HG02852 (cell line): ENCODE results near the gene FAN1.

Experiments
- ATAC-seq: cut with Tn5 transposase; IDR thresholded peaks from one replicate; pipeline ENCODE4 v1.9.1; 2021; ENCODE audit warnings: mild to moderate bottlenecking, moderate library complexity; ENCODE audit not compliant: unreplicated experiment

The FAN1 gene

DNA sequence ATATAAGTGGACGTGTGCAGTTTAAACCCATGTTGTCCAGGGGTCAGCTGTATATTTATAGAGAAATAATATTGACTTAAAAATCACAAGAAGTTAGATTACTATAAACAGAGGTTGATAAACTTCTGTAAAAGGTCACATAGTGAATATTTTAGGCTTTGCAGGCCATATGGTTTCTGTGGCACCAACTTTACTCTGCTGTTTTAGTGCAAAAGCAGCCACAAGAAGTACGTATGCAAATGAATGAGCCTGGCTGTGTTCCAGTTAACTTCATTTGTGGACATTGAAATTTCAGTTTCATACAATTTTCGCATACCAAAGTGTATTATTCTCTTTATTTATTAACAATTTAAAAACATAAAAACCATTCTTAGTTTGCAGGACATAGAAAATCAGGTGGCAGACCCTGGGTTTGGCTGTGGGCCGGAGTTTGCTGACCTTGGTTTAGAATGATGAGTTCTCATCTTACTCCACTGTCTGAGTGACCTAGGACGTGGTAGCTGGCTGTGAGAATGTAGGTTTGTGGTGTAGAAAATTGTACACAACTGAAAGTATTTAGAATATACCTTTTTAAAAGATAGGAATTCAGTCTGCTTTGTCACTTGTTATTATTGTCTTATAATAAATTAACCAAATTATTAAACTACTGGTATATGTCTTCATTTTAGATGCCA lies 16.3 kb downstream of the FAN1 start:
- no peak for ATAC-seq

DNA sequence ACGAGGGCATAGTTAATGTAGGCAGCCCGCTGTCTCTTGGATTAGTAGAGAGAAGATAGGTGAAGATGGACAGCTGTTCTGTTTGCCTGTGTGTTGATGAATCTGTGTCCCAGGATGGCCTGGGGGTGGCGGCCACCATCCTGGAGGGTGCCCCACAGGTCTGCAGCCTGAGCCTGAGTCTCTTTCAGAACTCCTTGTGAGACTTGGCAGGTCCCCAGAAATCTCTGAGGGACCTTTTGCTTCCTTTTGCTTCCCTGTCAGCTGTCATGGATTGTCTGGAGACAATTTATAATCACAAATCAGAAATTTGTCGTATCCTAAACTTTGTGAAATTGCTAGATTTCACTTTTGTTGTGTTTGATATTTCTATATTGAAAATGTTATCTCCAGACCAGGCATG lies 17.4 kb downstream of the FAN1 start:
- ATAC-seq, result no peak

DNA sequence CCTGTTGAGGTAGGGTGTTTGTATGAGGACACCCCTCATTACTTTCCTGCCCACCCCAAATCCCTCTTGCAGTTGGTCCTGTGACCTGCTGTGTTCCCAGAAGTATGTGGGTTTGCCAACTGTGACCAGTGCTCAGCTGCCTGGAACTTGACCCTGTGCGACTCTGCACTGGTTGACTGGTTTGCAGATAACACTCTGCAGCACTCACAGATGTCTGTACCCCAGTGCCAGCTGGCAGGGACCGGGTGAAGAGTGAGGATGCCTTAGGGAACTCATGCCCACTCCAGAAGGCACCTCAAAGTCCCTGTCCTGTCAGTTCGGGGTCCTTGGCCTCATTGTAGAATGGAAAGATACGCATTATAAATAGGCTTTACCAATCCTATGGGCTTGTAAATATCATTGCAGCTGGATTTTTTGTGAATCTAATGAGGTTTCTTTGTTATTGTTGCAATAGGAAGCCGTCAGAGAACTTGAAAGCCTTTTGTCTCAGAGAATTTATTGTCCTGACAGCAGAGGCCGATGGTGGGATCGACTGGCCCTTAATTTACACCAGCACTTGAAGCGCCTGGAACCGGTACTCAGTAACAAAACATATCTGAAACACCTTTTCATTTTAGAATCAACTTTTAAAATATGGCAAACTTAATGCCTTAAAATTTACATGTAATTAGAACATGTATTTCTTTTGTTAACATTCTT lies 18.2 kb downstream of the FAN1 start:
- no peak for ATAC-seq

DNA sequence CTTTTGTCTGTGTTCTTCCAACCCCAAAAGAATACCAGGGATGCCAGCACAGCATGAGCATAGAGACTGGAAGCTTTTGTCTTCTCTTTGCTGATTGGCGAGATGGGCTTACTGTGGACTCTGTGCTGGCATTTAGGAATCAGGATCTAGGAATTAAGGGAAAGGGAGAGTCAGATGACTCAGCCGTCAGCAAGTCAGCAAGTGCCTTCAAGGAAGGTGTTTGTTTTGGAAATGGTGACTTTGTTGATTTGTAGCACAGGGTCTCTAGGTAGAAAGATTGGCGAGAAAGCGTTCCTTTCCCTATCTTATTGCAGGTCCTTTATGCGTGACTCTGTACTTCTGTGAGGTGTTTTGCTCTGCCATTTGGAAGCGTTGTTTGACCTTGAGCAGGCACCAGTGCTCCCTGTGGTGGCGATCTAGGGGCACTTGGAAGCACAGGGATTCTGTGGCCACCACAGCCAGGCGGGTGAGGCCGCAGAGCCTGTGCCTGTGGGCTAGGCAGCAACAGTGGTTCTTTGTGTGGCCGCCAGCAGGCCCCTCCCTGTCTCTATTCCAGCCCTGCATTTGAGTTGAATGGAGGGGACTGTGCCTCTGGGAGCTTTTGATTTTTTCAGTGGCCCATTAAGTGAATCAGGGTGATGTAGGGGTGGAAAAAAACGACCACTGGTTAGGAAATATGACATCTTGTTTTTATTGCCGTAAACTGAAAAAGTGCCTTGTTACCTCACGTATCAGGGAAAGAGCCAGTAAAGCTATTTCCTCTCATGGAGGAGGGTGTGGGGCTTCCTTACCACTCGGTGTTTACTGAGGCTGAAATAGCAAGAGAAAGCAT lies 19.0 kb downstream of the FAN1 start:
- ATAC-seq, result no peak

DNA sequence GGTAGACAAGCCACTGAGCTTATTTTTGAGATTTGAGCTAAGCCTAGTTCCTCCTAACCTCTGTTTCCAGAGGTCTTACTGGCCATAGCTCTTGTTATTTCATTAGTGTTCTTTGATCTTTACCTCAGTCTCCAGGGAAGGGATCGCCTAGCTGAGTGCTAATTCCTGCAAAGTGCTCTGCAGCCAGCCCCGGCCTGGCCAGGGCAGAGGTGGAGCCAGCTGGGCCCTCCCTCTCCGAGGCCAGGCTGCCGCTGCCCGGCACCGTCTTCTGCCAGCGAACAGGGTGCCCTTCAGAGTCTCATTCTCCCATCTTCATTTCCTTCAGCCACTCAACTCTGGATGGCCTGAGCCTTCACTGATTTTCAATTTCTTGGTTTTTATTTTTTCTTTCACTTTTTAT lies 19.7 kb downstream of the FAN1 start:
- ATAC-seq, result no peak

DNA sequence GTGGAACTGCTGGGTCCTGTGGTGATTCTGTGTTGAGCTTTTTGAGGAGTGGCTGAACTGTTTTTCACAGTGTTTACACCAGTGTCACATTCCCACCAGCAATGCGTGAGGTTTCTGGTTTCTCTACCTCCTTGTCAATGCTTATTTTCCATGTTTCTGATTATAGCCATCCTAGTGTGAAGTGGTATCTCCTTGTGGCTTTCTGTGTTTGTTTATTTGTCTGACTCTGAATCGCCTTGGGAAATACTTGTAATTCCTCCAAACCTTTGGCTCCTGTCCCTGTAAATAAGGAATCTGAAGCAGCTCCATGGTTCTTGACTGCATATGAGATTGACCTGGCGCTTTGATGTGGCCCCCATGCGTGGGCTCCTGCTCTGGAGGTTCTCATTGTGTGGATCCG lies 20.6 kb downstream of the FAN1 start:
- ATAC-seq, result no peak

DNA sequence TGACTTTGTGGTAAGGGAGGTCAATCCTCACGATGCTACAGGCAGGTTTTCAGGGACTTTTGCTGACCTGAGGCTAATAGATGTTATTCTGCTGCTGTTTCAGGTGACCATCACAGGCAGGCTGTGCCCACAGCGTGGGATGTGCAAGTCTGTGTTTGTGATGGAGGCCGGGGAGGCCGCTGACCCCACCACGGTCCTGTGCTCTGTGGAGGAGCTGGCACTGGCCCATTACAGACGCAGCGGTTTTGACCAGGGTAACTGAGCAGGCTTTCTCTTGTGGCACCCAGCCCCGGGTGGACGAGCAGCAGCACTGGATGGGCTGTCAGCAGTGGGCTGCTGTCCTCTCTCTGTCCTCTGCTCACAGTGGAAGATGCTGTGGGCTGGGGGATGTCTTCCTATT lies 22.0 kb downstream of the FAN1 start:
- ATAC-seq, result no peak

DNA sequence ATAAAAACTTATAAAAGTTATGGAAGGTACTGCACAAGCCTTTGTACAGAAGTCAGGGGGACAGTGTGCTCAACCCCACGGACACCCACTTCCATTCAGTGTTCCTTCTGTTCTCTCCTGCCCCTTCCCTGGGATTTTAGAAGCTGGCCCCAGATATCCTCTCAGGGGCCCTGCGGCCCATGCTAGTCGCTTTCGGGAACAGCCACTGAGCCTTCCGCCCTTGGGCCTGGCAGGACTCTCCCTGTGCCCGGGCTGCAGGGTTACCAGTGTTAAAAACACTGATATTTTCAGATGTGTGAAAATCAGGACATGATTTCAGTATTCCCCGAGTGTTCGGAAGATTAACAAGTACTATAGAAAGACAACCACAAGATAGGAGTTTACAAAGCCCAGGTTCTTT lies 22.4 kb downstream of the FAN1 start:
- no peak for ATAC-seq

DNA sequence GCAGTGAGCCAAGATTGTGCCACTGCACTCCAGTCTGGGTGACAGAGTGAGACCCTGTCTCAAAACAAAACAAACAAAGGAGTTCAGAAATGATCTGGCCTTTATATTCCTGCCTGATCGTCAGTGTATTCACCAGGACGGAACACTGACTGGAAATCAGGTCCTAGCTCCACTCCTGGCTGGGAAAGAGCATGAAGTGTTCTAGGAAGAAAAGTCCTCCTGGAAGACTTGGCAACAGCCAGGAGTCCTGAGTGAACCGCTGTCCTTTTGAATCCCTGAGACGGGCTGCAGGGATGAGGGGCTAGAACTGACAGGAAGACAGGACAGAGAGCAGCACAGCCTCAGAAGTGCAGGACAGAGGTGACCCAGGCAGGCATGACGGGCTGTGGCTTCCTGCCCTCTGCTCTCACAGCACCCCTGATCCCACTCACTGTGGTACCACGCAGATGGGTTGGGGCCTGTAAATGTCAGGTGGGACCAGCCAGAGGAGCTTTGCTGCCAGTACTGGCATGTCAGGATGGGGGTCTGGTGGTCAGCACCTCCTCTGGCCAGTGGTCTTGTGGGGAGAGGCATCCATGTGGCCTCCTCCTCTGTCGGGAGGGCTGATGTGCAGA lies 23.5 kb downstream of the FAN1 start:
- ATAC-seq, result no peak

DNA sequence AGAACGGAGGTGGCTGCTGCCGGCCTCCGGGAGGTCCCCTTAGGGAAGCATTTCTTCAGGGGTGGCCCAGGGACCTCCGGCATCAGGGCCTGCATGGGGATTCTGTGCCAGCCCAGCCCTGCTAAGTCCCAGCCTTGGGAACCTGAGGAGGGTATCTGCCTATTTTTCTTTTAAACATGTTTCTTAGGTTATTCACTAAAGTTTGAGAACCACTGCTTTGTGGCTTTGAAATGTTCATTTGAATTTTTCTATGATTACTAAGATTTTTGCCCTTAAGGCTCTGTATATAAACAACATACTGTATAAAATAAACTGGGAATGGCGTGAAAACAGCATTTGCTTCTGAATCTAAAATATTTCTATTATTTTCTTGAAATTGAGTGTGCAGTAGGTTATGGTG lies 24.4 kb downstream of the FAN1 start:
- no peak for ATAC-seq

DNA sequence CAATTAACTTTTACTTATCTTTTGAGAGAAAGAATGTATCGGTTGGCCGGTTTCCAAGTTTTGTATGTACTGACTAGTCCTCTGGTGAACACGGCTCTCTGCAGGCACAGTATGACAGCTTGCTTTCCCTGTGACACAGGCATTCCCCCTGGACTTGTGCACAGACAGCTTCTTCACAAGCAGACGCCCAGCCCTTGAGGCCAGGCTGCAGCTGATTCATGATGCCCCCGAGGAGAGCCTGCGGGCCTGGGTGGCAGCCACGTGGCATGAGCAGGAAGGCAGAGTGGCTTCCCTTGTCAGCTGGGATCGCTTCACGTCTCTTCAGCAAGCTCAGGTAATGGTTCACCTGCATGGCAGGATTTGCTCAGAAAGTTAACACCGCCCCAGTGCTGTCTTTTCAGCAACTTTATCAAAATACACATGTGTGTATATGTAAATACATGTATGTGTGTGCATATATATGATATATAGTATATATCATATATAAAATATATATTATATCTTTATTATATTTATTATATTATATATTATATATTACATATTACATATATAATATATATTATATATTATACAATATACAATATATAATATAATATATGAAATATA lies 25.5 kb downstream of the FAN1 start:
- no peak for ATAC-seq

DNA sequence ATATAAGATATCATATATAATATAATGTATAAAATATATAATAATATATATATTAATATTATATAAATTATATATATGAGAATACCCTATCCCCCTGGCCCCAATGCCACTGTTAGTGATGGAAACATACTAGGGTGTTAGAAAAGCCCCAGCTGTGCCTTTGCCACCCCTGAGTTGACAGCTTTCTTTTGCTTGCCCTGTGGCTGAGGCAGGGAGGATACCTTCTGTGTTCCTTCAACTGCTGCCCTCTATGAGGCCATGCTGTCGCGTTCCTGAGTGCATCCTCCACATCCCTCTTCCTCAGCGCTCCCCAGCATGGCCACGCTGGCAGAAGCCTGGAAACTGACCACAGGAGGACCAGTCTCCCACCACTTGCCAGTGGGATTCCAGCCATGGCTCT lies 26.3 kb downstream of the FAN1 start:
- no peak for ATAC-seq

DNA sequence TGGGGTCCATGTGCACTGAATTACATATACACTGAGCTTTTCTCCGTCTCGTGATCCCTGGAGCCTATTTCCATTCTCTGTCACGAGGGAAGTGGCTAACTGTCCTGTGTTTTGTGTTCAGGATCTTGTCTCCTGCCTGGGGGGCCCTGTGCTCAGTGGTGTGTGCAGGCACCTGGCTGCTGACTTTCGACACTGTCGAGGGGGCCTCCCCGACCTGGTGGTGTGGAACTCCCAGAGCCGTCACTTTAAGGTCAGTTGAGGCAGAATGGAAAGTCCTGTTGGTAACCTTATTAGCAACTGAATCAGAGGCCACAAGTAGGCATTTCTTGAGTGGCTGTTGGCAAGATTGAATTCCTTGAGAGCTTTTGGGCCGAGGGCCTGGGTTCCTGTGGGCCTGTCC lies 26.7 kb downstream of the FAN1 start:
- no peak for ATAC-seq

DNA sequence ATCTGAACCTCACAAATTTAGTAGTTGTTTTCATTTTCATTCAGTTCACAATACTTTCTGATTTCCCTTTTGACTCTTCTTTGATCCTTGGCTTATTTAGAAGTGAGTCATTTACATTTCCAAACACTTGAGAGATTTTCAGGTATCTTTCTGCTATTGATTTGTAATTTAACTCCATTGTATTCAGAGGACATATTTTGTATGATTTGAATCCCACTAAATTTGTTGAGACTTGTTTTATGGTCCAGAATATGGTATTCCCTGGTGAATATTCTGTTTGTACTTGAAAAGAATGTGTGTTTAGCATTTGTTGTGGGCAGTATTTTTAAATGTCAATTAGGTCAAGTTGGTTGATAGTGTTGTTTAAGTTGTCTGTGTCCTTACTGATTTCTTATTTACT lies 29.6 kb downstream of the FAN1 start:
- no peak for ATAC-seq

DNA sequence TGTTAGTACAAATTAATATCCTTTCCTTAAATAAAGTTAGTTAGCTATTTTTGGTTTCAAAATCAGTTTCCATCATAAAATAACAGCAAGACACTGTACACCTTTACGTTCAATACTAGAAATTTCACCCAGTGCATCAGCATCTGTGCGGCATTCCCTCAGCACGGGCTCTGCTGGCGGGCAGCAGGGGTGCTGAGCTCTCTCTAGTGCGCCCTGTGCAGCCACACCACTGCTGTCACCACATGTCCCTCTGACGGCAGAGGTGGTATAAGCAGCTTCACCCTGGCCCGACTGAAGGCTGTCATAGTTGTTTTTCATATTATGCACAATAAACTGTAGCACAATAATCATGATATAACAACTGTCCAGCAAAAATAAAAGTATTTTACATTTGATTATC lies 35.4 kb downstream of the FAN1 start:
- no peak for ATAC-seq

DNA sequence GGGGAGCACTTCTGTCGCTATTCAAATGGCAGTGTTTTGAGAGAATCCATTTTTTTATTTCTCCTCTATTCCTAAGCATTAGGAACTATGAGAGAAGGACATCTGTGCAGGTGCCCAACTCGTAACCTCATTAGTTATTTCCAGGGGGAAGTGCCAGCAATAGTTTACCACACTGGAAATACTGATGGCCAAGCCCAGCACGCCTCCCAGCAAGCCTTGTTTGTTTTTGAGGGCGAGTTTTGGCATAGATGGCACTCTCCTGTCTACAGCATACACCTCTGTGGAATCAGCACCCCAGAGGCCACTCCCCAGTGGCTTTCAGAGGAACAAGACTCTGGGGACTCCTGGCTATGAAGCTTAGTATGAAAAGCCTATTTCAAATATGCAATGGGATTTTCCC lies 36.6 kb downstream of the FAN1 start:
- ATAC-seq, result no peak

DNA sequence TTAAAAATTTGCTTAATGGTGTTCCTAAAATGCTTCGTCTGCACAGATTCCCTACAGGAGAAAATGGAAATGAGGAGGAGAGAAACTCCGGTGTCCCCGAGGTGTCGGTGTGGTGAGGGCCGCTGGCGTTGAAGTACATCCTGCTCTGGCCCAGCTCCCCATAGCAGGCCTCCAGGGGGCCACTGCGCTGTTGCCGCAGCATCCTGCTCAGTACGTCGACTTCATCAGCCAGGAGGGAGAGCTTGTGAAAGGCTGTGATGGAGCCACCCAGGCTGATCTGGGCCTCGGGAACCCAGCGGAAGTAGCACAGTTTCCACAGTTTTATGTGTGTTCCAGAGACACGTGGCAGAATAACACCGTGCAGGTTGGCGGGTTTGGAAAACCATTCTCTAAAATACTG lies 37.8 kb downstream of the FAN1 start:
- ATAC-seq, result no peak

DNA sequence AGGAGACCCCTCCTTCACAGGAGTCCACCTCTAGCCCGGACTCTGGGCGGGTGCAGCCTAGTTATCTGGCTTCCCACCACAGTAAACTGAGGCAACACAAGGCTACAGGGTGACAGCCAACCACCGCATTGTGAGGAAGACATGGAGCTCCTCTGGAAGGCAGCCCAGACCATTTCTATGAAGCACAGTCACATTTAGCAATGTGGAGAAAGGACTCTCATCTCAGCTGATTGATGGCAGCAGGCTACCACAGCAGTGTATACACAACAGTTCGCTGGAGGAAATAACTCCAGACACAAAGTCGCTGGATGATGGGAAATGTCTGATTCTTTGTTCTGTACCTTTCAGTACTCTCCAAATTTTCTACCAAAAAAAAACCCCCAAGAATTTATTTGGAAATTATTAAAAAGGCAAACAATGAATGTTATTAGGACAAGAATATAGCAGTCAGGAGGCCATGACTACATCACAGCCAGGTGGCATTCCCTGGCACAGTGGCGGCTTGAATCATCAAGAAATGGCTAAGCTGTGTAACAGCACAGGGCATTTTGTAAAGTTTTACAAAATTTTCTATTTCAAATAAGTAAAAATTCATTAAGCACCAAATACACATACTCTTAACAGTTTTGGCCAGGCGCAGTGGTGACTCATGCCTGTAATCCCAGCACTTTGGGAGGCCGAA lies 40.1 kb downstream of the FAN1 start:
- ATAC-seq, result no peak

DNA sequence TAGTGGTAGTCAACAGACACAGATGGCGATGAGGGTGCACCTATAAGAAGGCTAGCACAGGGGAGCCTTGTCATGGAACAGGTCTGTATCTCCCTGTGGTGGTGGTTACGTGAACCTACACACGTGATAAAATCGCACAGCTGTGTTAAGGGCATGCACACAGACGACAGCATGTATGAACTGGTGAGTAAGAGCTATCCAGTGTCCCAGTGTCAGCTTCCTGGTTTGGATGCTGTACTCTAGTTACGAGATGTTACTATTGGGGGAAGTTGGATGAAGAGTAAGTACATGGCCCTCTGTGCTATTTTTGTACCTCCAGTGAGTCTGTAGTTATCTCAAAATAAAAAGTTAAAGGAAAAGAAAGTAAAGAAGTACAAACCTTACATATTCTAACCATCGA lies 49.5 kb downstream of the FAN1 start:
- ATAC-seq, result no peak

DNA sequence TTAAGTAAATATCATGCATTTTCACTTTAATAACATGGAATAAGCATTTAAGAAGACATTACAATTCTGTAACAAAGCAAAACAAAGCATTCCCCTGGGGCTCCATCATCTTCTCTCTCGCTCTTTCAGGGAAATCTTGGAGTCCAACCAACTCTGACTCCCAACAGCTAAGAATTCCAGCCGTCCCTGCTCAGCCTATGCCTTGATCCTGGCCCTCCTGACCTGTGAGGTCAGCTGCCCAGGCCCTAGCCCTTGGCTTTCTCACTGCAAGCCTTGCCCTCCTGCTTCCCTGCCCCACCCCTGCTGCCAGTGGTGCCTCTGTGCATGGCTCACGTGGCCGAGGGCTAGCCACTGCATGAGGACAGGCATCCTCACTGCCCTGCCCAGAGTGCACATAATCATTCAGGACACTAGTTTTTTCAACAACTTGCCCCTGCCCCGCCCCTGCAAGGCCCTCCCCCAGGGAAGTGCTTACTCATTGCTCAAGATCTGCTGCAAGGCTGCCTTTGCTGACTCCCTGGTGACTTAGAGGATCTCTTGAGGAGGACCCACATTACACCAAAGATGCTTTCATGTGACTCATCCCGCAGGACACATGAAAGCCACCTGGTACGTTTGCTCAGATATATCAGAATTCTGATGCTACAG lies 50.1 kb downstream of the FAN1 start:
- no peak for ATAC-seq
